Spleen (tissue), 7 donors: ENCODE measurements around the gene PACS1.
A peak's percentile ranks its signal among the peaks of the same experiment; 100 is the strongest.

ENCODE experiments used
- CTCF ChIP-seq, 11 experiments: fragments of 200-600 bp in 7 of 11; fragments of 450-650 bp in 4 of 11; sonication (generic) in 4 of 11; IDR thresholded peaks in 8 of 11; conservative IDR thresholded peaks in 3 of 11; 1 replicate in 7 of 11; 2 replicates in 4 of 11; pipeline versions ENCODE4 v1.4.0 to v1.8.0; 2016 to 2021; ENCODE audit warnings: antibody characterized with exemption in 11 of 11, inconsistent platforms in 4 of 11, mild to moderate bottlenecking in 1 of 11
- POLR2A ChIP-seq, 3 donors: fragments of 450-650 bp; IDR thresholded peaks; one replicate each; pipeline ENCODE4 v1.5.1; 2017; ENCODE audit warnings: antibody characterized with exemption in 3 of 3, mild to moderate bottlenecking in 1 of 3
- POLR2AphosphoS5 ChIP-seq, 3 donors: sonication (generic); formaldehyde crosslinking; IDR thresholded peaks; one replicate each; pipeline ENCODE4 v1.5.1; 2017; ENCODE audit warnings: antibody characterized with exemption in 3 of 3
- donor health status: DM: no; HTN: no; CAD: no; lungs with moderate emphysema.
- donor health status: DM: no; HTN: no; CAD: no.
- donor health status: DM: no; HTN: no; CAD: no.

- no peak for TF ChIP-seq CTCF (IDR thresholded peaks at IDR 0.05 in 8 of 11, conservative IDR thresholded peaks at IDR 0.05 in 3 of 11)
- peak in 1 of 3 donors; percentile 52 for TF ChIP-seq POLR2AphosphoS5 (IDR thresholded peaks at IDR 0.05)
- no peak for TF ChIP-seq POLR2A (IDR thresholded peaks at IDR 0.05)
These were observed 150.9 kb downstream of the PACS1 start for GRCh38 chr11:66221012-66221411.
